H1 (cell line): ENCODE measurements around the gene DGKK. TPM values are rescaled to one million over a fixed set of nuclear protein-coding genes. Genes with fewer than 3 reads are reported as not detected.

Source experiments
- CTCF ChIA-PET: fragments of 300-600 bp; sonication (Branson Sonifier 250); formaldehyde crosslinking; loops from one replicate; lab custom pipeline; 2021; ENCODE audit not compliant: partially characterized antibody; lab: Charles Lee
- POLR2A ChIA-PET: fragments of 300-600 bp; sonication (Branson Sonifier 250); formaldehyde crosslinking; loops from one replicate; lab custom pipeline; 2021; ENCODE audit warnings: inconsistent platforms; ENCODE audit not compliant: partially characterized antibody; lab: Charles Lee
- DNase-seq, 2 experiments: peaks; one replicate each; pipeline versions ENCODE4 v3.0.0 to v3.0.0-alpha.2; 2010 to 2022; ENCODE audit warnings: low spot score in 2 of 2, low read depth in 1 of 2, mixed read lengths in 1 of 2
- FAIRE-seq: peaks from 2 replicates; lab custom pipeline; 2011; peaks lifted over from hg19 to GRCh38; lab: Jason Lieb, UNC
- H2AFZ ChIP-seq: 2 replicates; pipeline ENCODE4 v1.8.1; 2012; ENCODE audit warnings: low read length, inconsistent platforms
- H2AK5ac ChIP-seq: 2 replicates; pipeline ENCODE4 v1.6.1; 2013; ENCODE audit warnings: low read depth, low read length
- H2BK120ac ChIP-seq: replicated peaks from 2 replicates; pipeline ENCODE3; 2013; ENCODE audit warnings: low read depth, low read length, inconsistent platforms
- H2BK12ac ChIP-seq: 2 replicates; pipeline ENCODE4 v1.6.1; 2013; ENCODE audit warnings: low read depth, low read length
- H2BK15ac ChIP-seq: 2 replicates; pipeline ENCODE4 v1.6.1; 2013; ENCODE audit warnings: low read length
- H2BK20ac ChIP-seq: 2 replicates; pipeline ENCODE4 v1.6.1; 2013; ENCODE audit warnings: low read length
- H2BK5ac ChIP-seq: 2 replicates; pipeline ENCODE4 v1.6.1; 2013; ENCODE audit warnings: low read depth, low read length
- H3K14ac ChIP-seq: 2 replicates; pipeline ENCODE4 v1.6.1; 2013; ENCODE audit warnings: inconsistent platforms; ENCODE audit not compliant: insufficient read length
- H3K18ac ChIP-seq: 2 replicates; pipeline ENCODE4 v1.6.1; 2013; ENCODE audit warnings: low read length; ENCODE audit errors: extremely low read depth
- H3K23ac ChIP-seq: 2 replicates; pipeline ENCODE4 v1.6.1; 2013; ENCODE audit warnings: inconsistent platforms; ENCODE audit not compliant: insufficient read length
- H3K23me2 ChIP-seq: 2 replicates; pipeline ENCODE4 v1.6.1; 2013; ENCODE audit warnings: low read depth, low read length
- H3K27ac ChIP-seq: 2 replicates; pipeline ENCODE4 v1.6.1; 2011; ENCODE audit warnings: low read depth, low read length, inconsistent platforms
- H3K27me3 ChIP-seq, 4 experiments: replicated peaks in 1 of 4; 1 replicate in 1 of 4; 2 replicates in 3 of 4; pipeline versions ENCODE4 v1.6.1 to v1.8.1; 2011 to 2013; ENCODE audit warnings: low read length in 3 of 4, mild to moderate bottlenecking in 3 of 4, inconsistent platforms in 2 of 4, mixed read lengths in 2 of 4, moderate library complexity in 1 of 4; ENCODE audit not compliant: control insufficient read depth in 3 of 4, insufficient read depth in 3 of 4; ENCODE audit errors: extremely low read depth in 1 of 4
- H3K36me3 ChIP-seq, 4 experiments: 2 replicates each; pipeline versions ENCODE4 v1.6.1 to v1.8.1; 2011 to 2013; ENCODE audit warnings: mild to moderate bottlenecking in 4 of 4, low read length in 3 of 4, moderate library complexity in 2 of 4, control low read depth in 1 of 4, inconsistent platforms in 1 of 4; ENCODE audit not compliant: insufficient read depth in 4 of 4, control insufficient read depth in 2 of 4
- H3K4ac ChIP-seq: replicated peaks from 2 replicates; pipeline ENCODE3; 2013; ENCODE audit warnings: low read length, low read depth, mixed read lengths, inconsistent platforms; ENCODE audit not compliant: insufficient read length
- H3K4me1 ChIP-seq, 4 experiments: replicated peaks in 1 of 4; 1 replicate in 1 of 4; 2 replicates in 3 of 4; pipeline versions ENCODE4 v1.6.1 to v1.8.1; 2011 to 2013; ENCODE audit warnings: low read length in 3 of 4, inconsistent platforms in 2 of 4, mixed read lengths in 1 of 4; ENCODE audit not compliant: insufficient read depth in 4 of 4, control insufficient read depth in 3 of 4
- H3K4me2 ChIP-seq, 2 experiments: 2 replicates each; pipeline versions ENCODE4 v1.6.1 to v1.8.1; 2011 to 2013; ENCODE audit warnings: low read depth in 2 of 2, low read length in 2 of 2, control low read depth in 1 of 2, inconsistent platforms in 1 of 2, mild to moderate bottlenecking in 1 of 2; ENCODE audit not compliant: insufficient read depth in 1 of 2
- H3K4me3 ChIP-seq, 4 experiments: fragments of 200-600, 300-600 bp in 1 of 4; sonication (generic), shearing (Covaris generic), sonication (Bioruptor Twin) in 1 of 4; 2 replicates each; pipeline versions ENCODE4 v1.5.1 to v1.8.1; 2011 to 2016; ENCODE audit warnings: low read length in 4 of 4, low read depth in 3 of 4, control low read depth in 2 of 4, inconsistent platforms in 2 of 4, mild to moderate bottlenecking in 2 of 4, mixed read lengths in 1 of 4, moderate library complexity in 1 of 4; ENCODE audit not compliant: insufficient read depth in 2 of 4; ENCODE audit errors: extremely low read depth in 1 of 4
- H3K56ac ChIP-seq: replicated peaks from 2 replicates; pipeline ENCODE3; 2013; ENCODE audit warnings: low read depth, mild to moderate bottlenecking, mixed read lengths, low read length, inconsistent platforms; ENCODE audit not compliant: insufficient read length
- H3K79me1 ChIP-seq: 2 replicates; pipeline ENCODE4 v1.6.1; 2013; ENCODE audit warnings: low read depth, low read length, control low read depth
- H3K79me2 ChIP-seq, 2 experiments: 2 replicates each; pipeline versions ENCODE4 v1.6.1 to v1.8.1; 2012 to 2013; ENCODE audit warnings: low read length in 2 of 2, mild to moderate bottlenecking in 2 of 2, inconsistent platforms in 1 of 2; ENCODE audit not compliant: insufficient read depth in 2 of 2, control insufficient read depth in 1 of 2
- H3K9ac ChIP-seq, 4 experiments: replicated peaks in 1 of 4; 1 replicate in 1 of 4; 2 replicates in 3 of 4; pipeline versions ENCODE4 v1.6.1 to v1.8.1; 2011 to 2013; ENCODE audit warnings: low read depth in 3 of 4, low read length in 3 of 4, control low read depth in 2 of 4, mild to moderate bottlenecking in 2 of 4, moderate library complexity in 2 of 4, inconsistent platforms in 1 of 4; ENCODE audit errors: extremely low read depth in 1 of 4
- H3K9me3 ChIP-seq, 2 experiments: 2 replicates each; pipeline versions ENCODE4 v1.6.1 to v1.8.1; 2012 to 2013; ENCODE audit warnings: mild to moderate bottlenecking in 2 of 2, moderate library complexity in 2 of 2, control low read depth in 1 of 2, inconsistent platforms in 1 of 2, low read depth in 1 of 2, low read length in 1 of 2, mixed read lengths in 1 of 2; ENCODE audit not compliant: insufficient read depth in 2 of 2
- H4K20me1 ChIP-seq, 2 experiments: replicated peaks in 1 of 2; 2 replicates each; pipeline versions ENCODE3 to v1.8.1; 2011 to 2013; ENCODE audit warnings: inconsistent platforms in 2 of 2, low read length in 2 of 2, mild to moderate bottlenecking in 1 of 2; ENCODE audit not compliant: insufficient read depth in 2 of 2, control insufficient read depth in 1 of 2
- H4K5ac ChIP-seq: 2 replicates; pipeline ENCODE4 v1.6.1; 2013; ENCODE audit warnings: low read length, low read depth, mixed read lengths, inconsistent platforms; ENCODE audit not compliant: insufficient read length
- H4K8ac ChIP-seq: 2 replicates; pipeline ENCODE4 v1.8.0; 2013; ENCODE audit warnings: mild to moderate bottlenecking, moderate library complexity, low read length, inconsistent platforms; ENCODE audit not compliant: insufficient read depth; ENCODE audit errors: extremely low read depth
- H4K91ac ChIP-seq: replicated peaks from 2 replicates; pipeline ENCODE3; 2013; ENCODE audit warnings: low read length, mixed read lengths, inconsistent platforms; ENCODE audit not compliant: insufficient read length
- BCL11A ChIP-seq, 2 experiments: IDR thresholded peaks; one replicate each; pipeline ENCODE4 v1.6.1; 2011; ENCODE audit warnings: low read depth in 2 of 2, low read length in 2 of 2, mild to moderate bottlenecking in 2 of 2
- CHD2 ChIP-seq: IDR thresholded peaks from 2 replicates; pipeline ENCODE4 v1.6.1; 2012; ENCODE audit warnings: low read length, improper control_type of control experiment
- KDM4A ChIP-seq: IDR thresholded peaks from one replicate; pipeline ENCODE4 v1.7.1; 2012; ENCODE audit warnings: low read depth, mild to moderate bottlenecking, moderate library complexity, low read length, inconsistent platforms; ENCODE audit not compliant: severe bottlenecking
- RBBP5 ChIP-seq: IDR thresholded peaks from 2 replicates; pipeline ENCODE4 v1.7.1; 2012; ENCODE audit warnings: low read depth, mild to moderate bottlenecking, inconsistent platforms, low read length, moderate library complexity, borderline replicate concordance
- RXRA ChIP-seq: IDR thresholded peaks from 2 replicates; pipeline ENCODE4 v1.6.1; 2011; ENCODE audit warnings: low read depth, mild to moderate bottlenecking, low read length, moderate library complexity; ENCODE audit not compliant: insufficient read depth
- SIRT6 ChIP-seq: IDR thresholded peaks from one replicate; pipeline ENCODE4 v1.7.1; 2012; ENCODE audit warnings: low read length, inconsistent platforms
- SUZ12 ChIP-seq: fragments of 200-600 bp; sonication (generic); IDR thresholded peaks from 2 replicates; pipeline ENCODE4 v1.6.1; 2012; ENCODE audit warnings: mild to moderate bottlenecking, inconsistent platforms, low read length, moderate library complexity, mixed read lengths
- TAF1 ChIP-seq: IDR thresholded peaks from 2 replicates; pipeline ENCODE4 v1.6.1; 2011; ENCODE audit warnings: mild to moderate bottlenecking, low read depth, low read length
- USF2 ChIP-seq: IDR thresholded peaks from 2 replicates; pipeline ENCODE4 v1.6.1; 2011; ENCODE audit warnings: low read length, improper control_type of control experiment
- WGBS, 2 experiments: shearing (Covaris generic) in 1 of 2; methylation state at CpG; one replicate each; pipeline versions ENCODE4 v1.1.6 to v1.1.7; 2013 to 2015; ENCODE audit warnings: low lambda C conversion rate in 2 of 2, mixed read lengths in 2 of 2, inconsistent platforms in 1 of 2, low coverage in 1 of 2, missing lambda C conversion rate in 1 of 2; ENCODE audit not compliant: insufficient replicate concordance in 2 of 2, insufficient coverage in 1 of 2, insufficient read length in 1 of 2; ENCODE audit errors: extremely low coverage in 1 of 2, missing lambda C conversion rate in 1 of 2; 5-methylcytosine and 5-hydroxymethylcytosine counted together
- polyA plus RNA-seq, 7 experiments: library from polyadenylated mRNA; depleted of rRNA in 3 of 7; stranded (reverse) in 5 of 7; unstranded in 2 of 7; fragments of >200 nt in 5 of 7; fragments of 200-250 nt in 2 of 7; gene quantifications; 1 replicate in 5 of 7; 2 replicates in 1 of 7; 4 replicates in 1 of 7; pipeline versions ENCODE4 v1.2.1 to v1.2.3, GENCODE V29; 2011 to 2013; ENCODE audit warnings: missing spikeins in 2 of 7, mixed read lengths in 2 of 7
- total RNA-seq: library from RNA; stranded (reverse); fragmentation: NEBNext Ultra II Directional; extraction: Animal tissue kit (Norgen Biotek cat#: 25700); gene quantifications from 2 replicates; pipeline ENCODE4 v1.2.1, GENCODE V29; 2021

The DGKK gene
- total and polyA plus RNA-seq, 2 of the 8 experiments (the other 6 are each of a cell fraction or from before 2014, with no cell fraction given), result 4.9 to 19.2 TPM

GRCh38 chrX:50497114-50497513 lies 26.5 kb upstream of the DGKK start:
- ChIA-PET CTCF (no interaction called here), POLR2A (no interaction called here)
- Histone ChIP-seq H4K20me1 (no peaks in the 10 kb centered on the region), H3K4me3 (no peak overlapping the region), H3K23me2 (no peaks in the 10 kb centered on the region), H4K8ac (no peak overlapping the region), H2BK15ac (no peak overlapping the region), H4K5ac (no peak overlapping the region), H3K4me2 (no peak overlapping the region), H3K79me1 (no peaks in the 10 kb centered on the region), H2AFZ (no peak overlapping the region), H2AK5ac (no peak overlapping the region), H3K9me3 (no peaks in the 10 kb centered on the region), H3K36me3 (no peaks in the 10 kb centered on the region), H2BK5ac (no peak overlapping the region), H3K9ac (no peak overlapping the region), H3K27me3 (no peaks in the 10 kb centered on the region), H2BK120ac (no peak overlapping the region), H3K18ac (no peak overlapping the region), H3K4me1 (no peaks in the 10 kb centered on the region), H3K27ac (no peak overlapping the region), H4K91ac (no peak overlapping the region), H3K23ac (no peak overlapping the region), H2BK20ac (no peak overlapping the region), H3K14ac (no peak overlapping the region), H2BK12ac (no peak overlapping the region), H3K56ac (no peak overlapping the region), H3K4ac (no peak overlapping the region), H3K79me2 (no peaks in the 10 kb centered on the region)
- 90% methylated on average over 3 of the region's 3 CpGs; no CpG with 5 or more reads in 1 of the 2 experiments for WGBS, 2 experiments
- TF ChIP-seq KDM4A, result no peak
- no peak for TF ChIP-seq TAF1
- no peak for TF ChIP-seq USF2
- no peak for TF ChIP-seq SIRT6
- no peak for TF ChIP-seq CHD2
- TF ChIP-seq SUZ12, result no peak
- no peak for TF ChIP-seq BCL11A (IDR thresholded peaks at IDR 0.05; ENCODE audit: low read depth in 2 of 2, low read length in 2 of 2)
- TF ChIP-seq RXRA, result no peak
- TF ChIP-seq RBBP5, result no peak
- DNase-seq (no peak), FAIRE-seq (no peak)
